ENCODE data around the gene DAP3.
"Not testable (repeated sequence)": the region's sequence is repeated elsewhere in the genome, so short reads cannot be mapped to it uniquely, and the experiment has no call there.

The DAP3 gene

DNA sequence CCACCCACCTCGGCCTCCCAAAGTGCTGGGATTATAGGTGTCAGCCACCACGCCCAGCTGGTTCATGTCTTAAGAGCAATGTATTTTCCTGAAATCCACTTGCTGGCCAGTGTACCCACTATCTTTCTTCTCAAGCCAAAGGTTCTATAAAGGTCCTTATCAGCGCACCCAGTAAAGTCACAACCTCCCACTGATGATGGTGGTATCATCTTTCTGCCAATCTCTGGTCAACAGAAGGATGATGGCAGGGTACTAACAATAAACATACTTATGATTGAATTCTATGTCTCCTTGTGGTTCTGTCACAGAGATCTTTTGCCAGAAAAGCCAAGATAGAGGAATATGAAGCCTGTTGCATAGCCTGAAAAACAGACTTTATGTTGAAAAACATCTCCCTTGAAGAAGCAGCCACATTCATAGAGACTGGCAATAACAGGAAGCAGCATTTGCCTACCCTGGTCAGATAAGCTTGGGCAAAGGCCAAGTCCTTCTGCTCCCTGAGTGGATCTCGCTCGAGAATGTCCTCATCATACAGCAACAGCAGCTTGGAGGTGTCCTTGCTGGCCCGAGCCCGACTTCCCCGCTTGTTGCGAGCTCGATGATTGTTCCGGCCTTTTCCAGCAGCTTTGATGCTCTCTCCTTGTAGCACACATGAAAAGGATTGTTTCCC lies 73.0 kb downstream of the DAP3 start:
- DNase-seq (ENCODE audit: low read depth), result no peak
- no peak overlapping the region for H3K4me3 ChIP-seq (ENCODE audit: low read depth, low read length)
- TF ChIP-seq, protein P1, sequence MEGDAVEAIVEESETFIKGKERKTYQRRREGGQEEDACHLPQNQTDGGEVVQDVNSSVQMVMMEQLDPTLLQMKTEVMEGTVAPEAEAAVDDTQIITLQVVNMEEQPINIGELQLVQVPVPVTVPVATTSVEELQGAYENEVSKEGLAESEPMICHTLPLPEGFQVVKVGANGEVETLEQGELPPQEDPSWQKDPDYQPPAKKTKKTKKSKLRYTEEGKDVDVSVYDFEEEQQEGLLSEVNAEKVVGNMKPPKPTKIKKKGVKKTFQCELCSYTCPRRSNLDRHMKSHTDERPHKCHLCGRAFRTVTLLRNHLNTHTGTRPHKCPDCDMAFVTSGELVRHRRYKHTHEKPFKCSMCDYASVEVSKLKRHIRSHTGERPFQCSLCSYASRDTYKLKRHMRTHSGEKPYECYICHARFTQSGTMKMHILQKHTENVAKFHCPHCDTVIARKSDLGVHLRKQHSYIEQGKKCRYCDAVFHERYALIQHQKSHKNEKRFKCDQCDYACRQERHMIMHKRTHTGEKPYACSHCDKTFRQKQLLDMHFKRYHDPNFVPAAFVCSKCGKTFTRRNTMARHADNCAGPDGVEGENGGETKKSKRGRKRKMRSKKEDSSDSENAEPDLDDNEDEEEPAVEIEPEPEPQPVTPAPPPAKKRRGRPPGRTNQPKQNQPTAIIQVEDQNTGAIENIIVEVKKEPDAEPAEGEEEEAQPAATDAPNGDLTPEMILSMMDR (IDR thresholded peaks at IDR 0.05; ENCODE audit: low read depth, low read length, missing control alignments), result no peak

DNA sequence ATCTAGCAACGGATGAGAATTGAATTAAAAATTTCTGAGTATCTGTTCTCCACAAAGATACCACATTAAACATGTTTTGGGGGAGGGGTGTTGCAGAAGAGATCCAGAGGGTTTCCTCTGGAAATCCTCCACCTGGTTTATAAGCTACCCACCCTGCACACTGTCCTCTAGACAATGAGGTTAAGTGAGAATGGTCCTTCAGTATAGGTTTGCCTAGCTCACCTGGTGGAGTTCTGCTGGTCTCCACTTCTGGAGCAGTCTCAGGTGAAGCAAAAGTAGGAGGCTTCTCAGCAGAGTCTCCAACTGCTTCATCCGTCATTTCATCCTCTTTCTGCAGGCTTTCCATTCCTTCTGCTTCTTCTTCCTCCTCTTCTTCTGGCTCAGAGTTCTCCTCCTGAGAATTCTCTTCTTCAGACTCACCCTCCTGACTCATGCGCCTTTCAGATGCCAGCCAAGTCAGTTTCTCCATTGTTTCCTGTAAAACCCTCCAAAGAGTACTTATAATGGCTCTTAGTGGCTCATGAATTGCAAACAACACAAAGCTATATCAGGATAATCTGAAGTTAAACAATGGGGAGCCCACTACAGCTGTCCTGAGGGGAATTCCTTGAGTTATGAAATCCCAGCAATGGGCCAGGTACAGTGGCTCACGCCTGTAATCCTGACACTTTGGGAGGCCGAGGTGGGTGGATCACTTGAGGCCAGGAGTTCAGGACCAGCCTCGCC lies 74.4 kb downstream of the DAP3 start:
- H3K4me3 ChIP-seq (ENCODE audit: low read depth, low read length); DNase-seq (ENCODE audit: low read depth): not testable (repeated sequence)

DNA sequence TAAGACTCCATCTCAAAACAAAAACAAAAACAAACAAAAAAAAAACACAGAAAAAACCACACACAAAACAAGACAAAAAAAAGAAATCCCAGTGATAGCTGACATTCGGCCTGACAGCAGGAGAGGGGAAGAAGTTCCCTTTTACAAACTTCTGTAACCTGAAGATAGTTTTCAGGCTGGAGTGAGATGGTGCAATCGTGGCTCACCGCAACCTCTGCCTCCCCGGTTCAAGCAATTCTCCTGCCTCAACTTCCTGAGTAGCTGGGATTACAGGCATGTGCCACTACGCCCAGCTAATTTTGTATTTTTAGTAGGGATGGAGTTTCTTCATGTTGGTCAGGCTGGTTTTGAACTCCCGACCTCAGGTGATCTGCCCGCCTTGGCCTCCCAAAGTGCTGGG lies 75.1 kb downstream of the DAP3 start:
- not testable (repeated sequence) for DNase-seq (ENCODE audit: low read depth); H3K4me3 ChIP-seq (ENCODE audit: low read depth, low read length)

DNA sequence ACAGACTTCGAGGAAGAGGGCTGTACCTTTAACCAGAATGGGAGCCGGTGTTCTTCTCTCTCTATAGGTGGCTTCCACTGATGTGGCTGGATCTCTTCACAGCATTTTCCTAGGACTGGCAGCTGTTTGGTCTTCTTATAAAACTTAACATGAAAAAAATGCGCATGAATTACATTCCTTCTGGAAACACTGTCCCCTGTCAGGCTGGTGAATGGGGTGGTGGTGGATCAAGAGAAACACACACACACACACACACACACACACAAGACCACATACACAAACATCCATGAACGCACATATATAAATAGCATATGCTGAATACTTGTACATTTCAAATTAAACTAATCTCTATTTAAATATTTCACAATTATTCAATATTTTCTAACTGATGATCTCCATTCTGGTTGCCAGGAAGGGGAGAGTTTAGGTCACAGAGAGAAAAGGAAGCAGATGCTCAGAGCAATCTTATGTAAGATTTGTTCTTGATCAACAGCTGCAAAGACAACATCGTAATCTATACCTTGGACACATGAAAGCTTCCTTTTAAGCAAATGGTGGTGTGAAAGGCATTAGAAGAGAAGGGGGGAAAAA lies 78.6 kb downstream of the DAP3 start:
- H3K4me3 ChIP-seq (ENCODE audit: low read depth, low read length); DNase-seq (ENCODE audit: low read depth): not testable (repeated sequence)

DNA sequence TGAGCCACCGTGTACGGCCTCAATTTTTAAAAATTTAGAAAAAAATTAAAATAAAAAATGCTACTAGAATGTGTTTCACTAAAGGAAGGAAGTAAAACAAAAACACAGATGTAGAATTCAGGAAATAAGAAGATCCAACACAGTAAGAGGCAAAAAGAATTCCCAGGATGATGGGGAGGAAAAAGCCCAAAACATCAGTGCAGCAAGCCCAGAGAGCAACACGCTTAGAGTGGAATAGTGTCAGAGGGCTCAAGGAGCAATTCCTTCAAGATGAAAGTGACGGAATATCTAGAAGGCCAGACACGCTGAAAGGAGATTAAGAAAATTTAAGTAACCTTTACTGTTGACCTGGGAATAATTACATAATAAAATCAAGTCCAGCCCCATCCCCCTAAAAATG lies 80.4 kb downstream of the DAP3 start:
- no peak overlapping the region for H3K4me3 ChIP-seq (ENCODE audit: low read depth, low read length)
- TF ChIP-seq, protein P1 (IDR thresholded peaks at IDR 0.05; ENCODE audit: low read depth, low read length, missing control alignments), result no peak
- no peak for DNase-seq (ENCODE audit: low read depth)

DNA sequence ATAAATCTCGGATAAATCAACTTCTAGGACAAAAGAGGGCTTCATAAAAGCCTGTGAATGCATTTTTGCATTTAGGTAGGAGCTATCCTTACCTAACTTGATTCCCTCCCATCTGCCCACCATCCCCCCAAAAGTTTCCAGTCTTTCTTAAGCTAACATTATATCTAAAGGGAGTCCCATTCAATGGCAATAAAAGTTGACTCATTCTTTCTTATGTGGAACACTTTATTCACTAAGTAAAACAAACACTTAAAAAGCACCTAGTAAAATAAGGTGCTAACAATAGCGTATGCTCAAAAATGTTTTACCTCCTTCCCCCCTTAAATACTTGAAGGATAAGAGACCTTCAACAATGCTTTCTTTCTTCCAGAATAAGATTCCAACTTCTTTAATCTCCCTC lies 84.3 kb downstream of the DAP3 start:
- no peak for DNase-seq (ENCODE audit: low read depth)
- TF ChIP-seq, protein P1 (IDR thresholded peaks at IDR 0.05; ENCODE audit: low read depth, low read length, missing control alignments), result no peak
- H3K4me3 ChIP-seq (ENCODE audit: low read depth, low read length), result no peak overlapping the region

DNA sequence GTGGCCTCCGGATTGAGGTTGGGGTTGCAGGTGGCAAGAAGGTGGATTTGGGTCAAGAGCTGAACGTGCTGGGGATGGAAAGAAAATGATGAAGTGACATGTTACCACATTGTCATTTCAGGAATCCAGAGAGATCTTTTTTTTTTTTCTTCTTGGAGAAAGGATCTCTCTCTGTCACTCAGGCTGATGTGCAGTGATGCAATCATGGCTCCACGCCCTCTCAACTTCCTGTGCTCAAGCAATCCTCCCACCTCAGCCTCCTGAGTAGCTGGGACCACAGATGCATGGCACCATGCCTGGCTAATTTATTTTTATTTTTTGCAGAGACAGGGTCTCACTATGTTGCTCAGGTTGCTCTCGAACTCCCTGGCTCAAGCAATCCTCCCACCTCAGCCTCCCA lies 87.5 kb downstream of the DAP3 start:
- TF ChIP-seq, protein P1 (IDR thresholded peaks at IDR 0.05; ENCODE audit: low read depth, low read length, missing control alignments), result no peak
- no peak overlapping the region for H3K4me3 ChIP-seq (ENCODE audit: low read depth, low read length)
- no peak for DNase-seq (ENCODE audit: low read depth)

DNA sequence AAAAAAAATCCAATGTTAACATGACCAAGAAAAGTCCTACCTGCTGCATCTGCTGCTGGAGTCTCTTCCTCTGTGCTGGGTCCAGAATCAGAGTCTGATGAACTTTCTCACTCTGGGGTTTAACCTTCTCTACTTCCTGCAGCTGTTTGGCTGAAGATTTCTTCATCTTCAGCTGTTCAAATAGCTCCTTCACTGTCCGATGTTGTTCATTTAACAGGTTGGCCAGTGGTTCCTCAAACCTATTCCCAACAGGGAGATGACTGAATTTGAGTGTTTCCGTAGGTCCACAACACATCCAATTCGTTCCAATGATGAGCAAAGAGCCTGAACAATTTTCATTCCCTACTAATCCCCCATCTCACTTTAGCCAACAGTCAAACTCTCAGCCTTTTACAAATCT lies 88.7 kb downstream of the DAP3 start:
- no peak for DNase-seq (ENCODE audit: low read depth)
- TF ChIP-seq, protein P1 (IDR thresholded peaks at IDR 0.05; ENCODE audit: low read depth, low read length, missing control alignments), result no peak
- H3K4me3 ChIP-seq (ENCODE audit: low read depth, low read length), result no peak overlapping the region

Measured in GM12864 (cell line).